ENCODE measurements around the gene FBXW11. TPM values are rescaled to one million over a fixed set of nuclear protein-coding genes. Genes with fewer than 3 reads are reported as not detected.

The FBXW11 gene
- total and polyA plus RNA-seq, 9 donors: 20.5 to 73.4 (median 53.0) TPM

- 80 to 81% (median 80%) methylated on average over 3 of the region's 3 CpGs for WGBS, 3 donors
- Histone ChIP-seq H3K27ac (no peak overlapping the region), H3K9me3 (no peaks in the 10 kb centered on the region), H3K4me3 (no peak overlapping the region), H3K27me3 (no peaks in the 10 kb centered on the region), H3K4me1 (ENCODE audit: insufficient read depth) (peaks cover 15% of the 10 kb centered on the region), H3K36me3 (no peaks in the 10 kb centered on the region)
- TF ChIP-seq CTCF (IDR thresholded peaks at IDR 0.05) (no peak), EP300 (IDR thresholded peaks at IDR 0.05) (no peak), POLR2A (IDR thresholded peaks at IDR 0.05) (no peak)
- intact Hi-C loops (cut with DNase I): no loop called here
- no peak for DNase-seq
These were observed 45.3 kb downstream of the FBXW11 start for GRCh38 chr5:171961117-171961516.

- Histone ChIP-seq H3K9me3 (no peaks in the 10 kb centered on the region), H3K27me3 (no peaks in the 10 kb centered on the region), H3K4me3 (no peak overlapping the region), H3K27ac (no peak overlapping the region), H3K36me3 (no peaks in the 10 kb centered on the region), H3K4me1 (ENCODE audit: insufficient read depth) (peaks cover 13% of the 10 kb centered on the region)
- DNase-seq: no peak
- no peak for TF ChIP-seq CTCF (IDR thresholded peaks at IDR 0.05)
- no peak for TF ChIP-seq EP300 (IDR thresholded peaks at IDR 0.05)
- TF ChIP-seq POLR2A (IDR thresholded peaks at IDR 0.05): no peak
- 67 to 70% (median 70%) methylated on average over 9 of the region's 9 CpGs for WGBS, 3 donors
- intact Hi-C loops (cut with DNase I): loop anchor here in 1 of 4 donors (10.0 kb wide), 1 partner anchor 47 kb away; the partner anchor contains the start of gene FBXW11
These were observed 48.7 kb downstream of the FBXW11 start for GRCh38 chr5:171957591-171958251.

GRCh38 chr5:171956887-171957495, 49.4 kb downstream of the FBXW11 start:
- no peaks in the 10 kb centered on the region for H3K9me3 ChIP-seq
- peaks cover 14% of the 10 kb centered on the region for H3K4me1 ChIP-seq (ENCODE audit: insufficient read depth)
- WGBS, 3 donors: 14 to 20% (median 16%) methylated on average over 5 of the region's 5 CpGs
- peak in 1 of 5 donors; percentile 14 for DNase-seq
- H3K36me3 ChIP-seq: no peaks in the 10 kb centered on the region
- no peaks in the 10 kb centered on the region for H3K27me3 ChIP-seq
- intact Hi-C loops (cut with DNase I): loop anchor here in 1 of 4 donors (10.0 kb wide), 1 partner anchor 48 kb away; the partner anchor contains the start of gene FBXW11
- H3K4me3 ChIP-seq: no peak overlapping the region
- TF ChIP-seq POLR2A (IDR thresholded peaks at IDR 0.05) (no peak), EP300 (IDR thresholded peaks at IDR 0.05) (no peak), CTCF (IDR thresholded peaks at IDR 0.05) (no peak)
- no peak overlapping the region for H3K27ac ChIP-seq

GRCh38 chr5:171956314-171956713, 50.1 kb downstream of the FBXW11 start:
- no peak overlapping the region for H3K27ac ChIP-seq
- H3K27me3 ChIP-seq: no peaks in the 10 kb centered on the region
- H3K4me3 ChIP-seq: no peak overlapping the region
- no peaks in the 10 kb centered on the region for H3K36me3 ChIP-seq
- no peak for DNase-seq
- intact Hi-C loops (cut with DNase I): loop anchor here in 1 of 4 donors (10.0 kb wide), 1 partner anchor 48 kb away; the partner anchor contains the start of gene FBXW11
- 87 to 91% (median 89%) methylated on average over 1 of the region's 1 CpG for WGBS, 3 donors
- no peak for TF ChIP-seq EP300 (IDR thresholded peaks at IDR 0.05)
- no peak for TF ChIP-seq POLR2A (IDR thresholded peaks at IDR 0.05)
- no peak for TF ChIP-seq CTCF (IDR thresholded peaks at IDR 0.05)
- H3K9me3 ChIP-seq: no peaks in the 10 kb centered on the region
- H3K4me1 ChIP-seq (ENCODE audit: insufficient read depth): peaks cover 15% of the 10 kb centered on the region
